AG09319 (cell line): ENCODE measurements around the gene DONSON.

Experiments used
- DNase-seq: peaks from one replicate; pipeline ENCODE4 v3.0.0-alpha.2; 2010; ENCODE audit warnings: low read depth; ENCODE audit errors: extremely low read depth
- CTCF ChIP-seq: IDR thresholded peaks from 2 replicates; pipeline ENCODE4 v1.5.1; 2011; ENCODE audit warnings: low read depth, mild to moderate bottlenecking, inconsistent platforms, low read length, moderate library complexity

The DONSON gene

GRCh38 chr21:33544451-33545195 is 43.9 kb downstream of the DONSON start:
- DNase-seq: no peak
- TF ChIP-seq CTCF: no peak

GRCh38 chr21:33543505-33544129 is 44.9 kb downstream of the DONSON start:
- TF ChIP-seq CTCF: no peak
- no peak for DNase-seq

GRCh38 chr21:33542640-33543504 is 45.6 kb downstream of the DONSON start, which contains the start of gene SON:
Gene SON, plus strand, starts transcription at chr21:33543038. Its CDS starts 55 bp downstream, at chr21:33543093.
- no peak for TF ChIP-seq CTCF
- DNase-seq: peak; percentile 98

GRCh38 chr21:33541756-33542639 is 46.5 kb downstream of the DONSON start, which contains the start of gene GART:
Gene GART, minus strand, starts transcription at chr21:33542117. Its CDS starts 2,802 bp downstream, at chr21:33539315.
- peak; percentile 39 for DNase-seq
- no peak for TF ChIP-seq CTCF

GRCh38 chr21:33541105-33541711 is 47.3 kb downstream of the DONSON start:
- no peak for TF ChIP-seq CTCF
- no peak for DNase-seq

GRCh38 chr21:33540711-33541104 is 47.8 kb downstream of the DONSON start:
- TF ChIP-seq CTCF: no peak
- DNase-seq: no peak
